Smooth muscle cell (in vitro differentiated cells): ENCODE measurements around the gene RABL6. TPM values are rescaled to one million over a fixed set of nuclear protein-coding genes. Genes with fewer than 3 reads are reported as not detected.
"Not testable (repeated sequence)": the region's sequence is repeated elsewhere in the genome, so short reads cannot be mapped to it uniquely, and the experiment has no call there.

Experiments
- DNase-seq: peaks from one replicate; lab custom pipeline; 2025; ENCODE audit not compliant: unreplicated experiment; lab: John Stamatoyannopoulos, UW
- H2AFZ ChIP-seq: fragments of 200-600 bp; sonication (generic); 2 replicates; pipeline ENCODE4 v1.6.0; 2016; ENCODE audit warnings: antibody characterized with exemption, low read depth, mild to moderate bottlenecking
- H3F3A ChIP-seq: fragments of 200-600 bp; sonication (generic); 2 replicates; pipeline ENCODE4 v1.6.0; 2017; ENCODE audit warnings: antibody characterized with exemption, low read depth
- H3K27ac ChIP-seq: fragments of 200-600 bp; sonication (generic); 2 replicates; pipeline ENCODE4 v1.5.1; 2016; ENCODE audit warnings: low read depth, mild to moderate bottlenecking
- H3K27me3 ChIP-seq: fragments of 200-600 bp; sonication (generic); 2 replicates; pipeline ENCODE4 v1.6.1; 2016; ENCODE audit warnings: low read depth, mild to moderate bottlenecking
- H3K36me3 ChIP-seq: fragments of 200-600 bp; sonication (generic); 2 replicates; pipeline ENCODE4 v1.5.1; 2016; ENCODE audit warnings: low read depth
- H3K4me1 ChIP-seq: fragments of 200-600 bp; sonication (generic); 2 replicates; pipeline ENCODE4 v1.5.1; 2016; ENCODE audit warnings: low read depth
- H3K4me2 ChIP-seq: fragments of 200-600 bp; sonication (generic); 2 replicates; pipeline ENCODE4 v1.6.0; 2016; ENCODE audit warnings: mild to moderate bottlenecking
- H3K4me3 ChIP-seq: fragments of 200-600 bp; sonication (generic); 2 replicates; pipeline ENCODE4 v1.5.1; 2016; ENCODE audit warnings: mild to moderate bottlenecking
- H3K79me2 ChIP-seq: fragments of 200-600 bp; sonication (generic); 2 replicates; pipeline ENCODE4 v1.6.0; 2016; ENCODE audit warnings: low read depth, mild to moderate bottlenecking
- H3K9ac ChIP-seq: fragments of 200-600 bp; sonication (generic); 2 replicates; pipeline ENCODE4 v1.6.0; 2016; ENCODE audit warnings: low read depth
- H3K9me3 ChIP-seq: fragments of 200-600 bp; sonication (generic); replicated peaks from 2 replicates; pipeline ENCODE4 v1.5.1; 2016; ENCODE audit warnings: low read depth
- H4K20me1 ChIP-seq: fragments of 200-600 bp; sonication (generic); 2 replicates; pipeline ENCODE4 v1.6.0; 2016; ENCODE audit warnings: low read depth
- WGBS: methylation state at CpG from one replicate; pipeline ENCODE4 v1.1.7; 2016; ENCODE audit warnings: low lambda C conversion rate; 5-methylcytosine and 5-hydroxymethylcytosine counted together
- polyA plus RNA-seq: library from polyadenylated mRNA; unstranded; fragments of >200 nt; fragmentation: Nextera tagmentation; extraction: Ambion mirVana; gene quantifications from 2 replicates; pipeline ENCODE4 v1.2.1, GENCODE V29; 2016
- total RNA-seq: library from RNA; depleted of rRNA; stranded (reverse); fragments of >200 nt; gene quantifications from 2 replicates; pipeline ENCODE4 v1.2.3, GENCODE V29; 2014
- TF ChIP-seq, protein P1 (sequence below): fragments of 200-600 bp; sonication (generic); IDR thresholded peaks from 2 replicates; pipeline ENCODE4 v1.5.1; 2017; ENCODE audit warnings: borderline replicate concordance, mild to moderate bottlenecking, antibody characterized with exemption; ENCODE audit not compliant: insufficient read depth, poor library complexity, severe bottlenecking

Gene RABL6
- total and polyA plus RNA-seq, 2 experiments from 2014 or later, result 54.3 to 81.6 TPM

DNA sequence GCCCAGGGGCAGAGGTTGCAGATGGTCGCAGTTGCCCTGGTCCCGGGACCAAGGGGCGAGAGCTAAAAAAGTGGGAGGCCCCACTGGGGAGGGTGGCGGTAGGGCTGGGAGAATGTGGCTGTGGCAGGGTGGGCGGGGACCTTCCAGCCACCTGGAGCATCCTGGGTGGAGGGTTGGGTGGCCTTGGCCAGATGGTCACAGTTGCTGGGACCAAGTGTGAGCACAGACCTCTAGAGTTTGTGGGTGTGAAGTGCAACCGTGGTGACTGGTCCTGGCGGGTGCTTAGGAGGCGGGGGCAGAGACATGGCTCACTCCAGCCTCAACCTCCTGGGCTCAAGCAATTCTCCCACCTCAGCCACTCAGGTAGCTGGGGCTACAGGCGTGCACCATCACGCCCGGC lies 72.9 kb downstream of the RABL6 start:
- Histone ChIP-seq H3K9me3 (no peaks in the 10 kb centered on the region), H3K79me2 (no peaks in the 10 kb centered on the region), H3K4me2 (no peak overlapping the region), H3F3A (no peaks in the 10 kb centered on the region), H3K9ac (no peak overlapping the region), H3K27ac (no peak overlapping the region), H4K20me1 (no peaks in the 10 kb centered on the region), H3K36me3 (no peaks in the 10 kb centered on the region), H2AFZ (no peak overlapping the region), H3K4me1 (no peaks in the 10 kb centered on the region), H3K4me3 (no peak overlapping the region), H3K27me3 (no peaks in the 10 kb centered on the region)
- WGBS, result 87% methylated on average over 10 of the region's 11 CpGs
- TF ChIP-seq, protein P1, sequence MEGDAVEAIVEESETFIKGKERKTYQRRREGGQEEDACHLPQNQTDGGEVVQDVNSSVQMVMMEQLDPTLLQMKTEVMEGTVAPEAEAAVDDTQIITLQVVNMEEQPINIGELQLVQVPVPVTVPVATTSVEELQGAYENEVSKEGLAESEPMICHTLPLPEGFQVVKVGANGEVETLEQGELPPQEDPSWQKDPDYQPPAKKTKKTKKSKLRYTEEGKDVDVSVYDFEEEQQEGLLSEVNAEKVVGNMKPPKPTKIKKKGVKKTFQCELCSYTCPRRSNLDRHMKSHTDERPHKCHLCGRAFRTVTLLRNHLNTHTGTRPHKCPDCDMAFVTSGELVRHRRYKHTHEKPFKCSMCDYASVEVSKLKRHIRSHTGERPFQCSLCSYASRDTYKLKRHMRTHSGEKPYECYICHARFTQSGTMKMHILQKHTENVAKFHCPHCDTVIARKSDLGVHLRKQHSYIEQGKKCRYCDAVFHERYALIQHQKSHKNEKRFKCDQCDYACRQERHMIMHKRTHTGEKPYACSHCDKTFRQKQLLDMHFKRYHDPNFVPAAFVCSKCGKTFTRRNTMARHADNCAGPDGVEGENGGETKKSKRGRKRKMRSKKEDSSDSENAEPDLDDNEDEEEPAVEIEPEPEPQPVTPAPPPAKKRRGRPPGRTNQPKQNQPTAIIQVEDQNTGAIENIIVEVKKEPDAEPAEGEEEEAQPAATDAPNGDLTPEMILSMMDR, result no peak
- DNase-seq, result no peak

DNA sequence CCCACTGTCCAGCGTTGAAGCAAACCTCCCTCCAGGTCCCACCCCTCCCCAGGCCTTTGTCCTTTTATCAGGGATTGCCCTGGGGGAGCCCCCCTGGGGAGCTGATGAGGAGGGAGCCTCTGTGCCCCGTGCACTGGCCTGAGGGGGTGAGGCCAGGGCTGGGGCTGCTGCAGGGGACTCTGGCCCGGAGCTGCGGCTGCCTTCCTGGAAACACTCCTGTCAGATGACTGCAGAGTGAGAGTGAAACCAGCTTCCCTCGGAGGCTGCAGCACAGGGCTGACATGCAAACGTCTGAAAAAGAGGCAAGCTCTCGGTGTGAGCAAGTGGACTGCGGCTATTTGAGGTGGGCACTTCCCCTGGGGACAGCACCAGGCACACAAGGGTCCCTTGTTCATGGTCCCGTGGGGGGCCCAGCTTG lies 74.0 kb downstream of the RABL6 start:
- Histone ChIP-seq H3K79me2 (peaks cover 2% of the 10 kb centered on the region), H4K20me1 (no peaks in the 10 kb centered on the region), H3K4me1 (no peaks in the 10 kb centered on the region), H3K4me3 (no peak overlapping the region), H3K36me3 (no peaks in the 10 kb centered on the region), H2AFZ (no peak overlapping the region), H3K27me3 (no peaks in the 10 kb centered on the region), H3K4me2 (peak overlapping the region; percentile 64), H3K9ac (no peak overlapping the region), H3K9me3 (no peaks in the 10 kb centered on the region), H3F3A (no peaks in the 10 kb centered on the region), H3K27ac (peak overlapping the region; percentile 62)
- TF ChIP-seq, protein P1, result no peak
- no peak for DNase-seq
- 33% methylated on average over 9 of the region's 9 CpGs for WGBS

DNA sequence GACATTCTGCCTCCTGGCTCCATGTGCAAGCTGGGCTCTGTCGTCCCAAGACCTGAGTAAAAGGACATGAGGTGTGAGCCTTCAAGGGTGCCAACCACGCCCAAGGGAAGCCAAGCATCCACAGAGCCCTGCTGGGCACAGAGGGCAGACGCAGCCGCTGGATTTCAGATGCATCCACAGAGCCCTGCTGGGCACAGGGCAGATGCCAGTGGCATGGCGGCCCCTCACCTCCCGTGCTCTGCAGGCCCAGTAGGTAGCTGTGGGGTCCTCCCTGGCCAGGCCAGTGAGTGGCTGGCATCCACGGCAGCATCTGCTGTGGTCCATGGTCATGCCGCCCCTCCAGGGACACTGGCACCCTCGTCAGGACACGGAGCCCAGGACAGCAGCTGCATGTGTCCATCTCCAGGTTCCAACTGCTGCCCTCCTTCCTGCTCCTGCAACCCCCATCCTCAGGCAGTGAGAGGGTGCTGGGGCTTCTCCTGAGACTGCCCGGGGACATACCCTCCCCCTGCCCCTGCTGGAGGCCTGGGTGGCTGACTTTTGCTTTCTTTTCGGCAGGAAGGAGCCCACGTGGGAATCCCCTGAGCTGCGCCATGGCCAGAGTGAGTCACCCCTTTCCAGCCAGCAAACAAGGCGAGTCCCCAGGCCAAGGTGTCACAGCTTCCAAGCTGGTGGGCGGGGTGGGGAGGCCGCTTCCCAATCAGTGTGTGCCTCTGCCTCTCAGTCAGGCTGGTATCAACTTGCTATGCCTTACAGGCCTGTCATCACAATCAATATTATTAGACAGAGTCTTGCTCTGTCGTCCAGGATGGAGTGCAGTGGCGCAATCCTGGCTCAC lies 74.6 kb downstream of the RABL6 start:
- 63% methylated on average over 19 of the region's 19 CpGs for WGBS
- Histone ChIP-seq H3K27ac (peak overlapping the region; percentile 62), H3K4me1 (peaks cover 4% of the 10 kb centered on the region), H3K4me3 (no peak overlapping the region), H3K79me2 (peaks cover 8% of the 10 kb centered on the region), H3K9me3 (no peaks in the 10 kb centered on the region), H3K9ac (no peak overlapping the region), H4K20me1 (peaks cover 5% of the 10 kb centered on the region), H3F3A (no peaks in the 10 kb centered on the region), H3K4me2 (peak overlapping the region; percentile 64), H2AFZ (no peak overlapping the region), H3K27me3 (no peaks in the 10 kb centered on the region), H3K36me3 (no peaks in the 10 kb centered on the region)
- TF ChIP-seq, protein P1, result no peak
- DNase-seq, result peak; percentile 53

- WGBS, result 94% methylated on average over 9 of the region's 9 CpGs
- H2AFZ ChIP-seq, result not testable (repeated sequence)
- peak overlapping the region; percentile 64 for H3K4me2 ChIP-seq
These were observed 75.2 kb downstream of the RABL6 start for GRCh38 chr9:136882947-136883283.

DNA sequence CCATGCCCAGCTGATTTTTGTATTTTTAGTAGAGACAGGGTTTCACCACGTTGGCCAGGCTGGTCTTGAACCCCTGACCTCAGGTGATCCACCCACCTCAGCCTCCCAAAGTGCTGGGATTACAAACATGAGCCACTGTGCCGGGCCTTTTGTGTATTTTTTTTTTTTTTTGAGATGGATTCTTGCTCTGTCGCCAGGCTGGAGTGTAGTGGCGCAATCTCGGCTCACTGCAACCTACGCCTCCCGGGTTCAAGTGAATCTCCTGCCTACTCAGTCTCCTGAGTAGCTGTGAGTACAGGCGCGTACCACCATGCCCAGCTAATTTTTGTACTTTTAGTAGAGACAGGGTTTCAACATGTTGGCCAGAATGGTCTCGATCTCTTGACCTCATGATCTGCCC lies 75.9 kb downstream of the RABL6 start:
- H3K9ac ChIP-seq, DNase-seq, H3K27ac ChIP-seq, H3K4me2 ChIP-seq, H4K20me1 ChIP-seq, H3F3A ChIP-seq, H3K4me1 ChIP-seq, H3K4me3 ChIP-seq, H2AFZ ChIP-seq, H3K27me3 ChIP-seq, H3K9me3 ChIP-seq, H3K36me3 ChIP-seq: not testable (repeated sequence)
- WGBS, result 96% methylated on average over 10 of the region's 10 CpGs
- H3K79me2 ChIP-seq, result peaks cover 21% of the 10 kb centered on the region

More at GRCh38 chr9:136882947-136883283, 75.2 kb downstream of the RABL6 start:
- not testable (repeated sequence) for H3F3A ChIP-seq, H3K9ac ChIP-seq, H3K4me3 ChIP-seq, DNase-seq, H4K20me1 ChIP-seq, H3K9me3 ChIP-seq, H3K4me1 ChIP-seq, H3K27me3 ChIP-seq, H3K36me3 ChIP-seq
- peaks cover 14% of the 10 kb centered on the region for H3K79me2 ChIP-seq
- peak overlapping the region; percentile 62 for H3K27ac ChIP-seq
